GM21786 (cell line): Measurements from ENCODE around the gene CRTAP.
"Not testable (repeated sequence)": the region's sequence is repeated elsewhere in the genome, so short reads cannot be mapped to it uniquely, and the experiment has no call there.

Source experiments
- ATAC-seq: cut with Tn5 transposase; IDR thresholded peaks from one replicate; pipeline ENCODE4 v1.9.1; 2021; ENCODE audit not compliant: unreplicated experiment

The CRTAP gene

GRCh38 chr3:33099109-33099645, 14.6 kb upstream of the CRTAP start:
- no peak for ATAC-seq

GRCh38 chr3:33099701-33100100, 14.1 kb upstream of the CRTAP start:
- ATAC-seq: no peak

GRCh38 chr3:33100229-33100628, 13.6 kb upstream of the CRTAP start:
- ATAC-seq: no peak

GRCh38 chr3:33103034-33103433, 10.8 kb upstream of the CRTAP start:
- no peak for ATAC-seq

- ATAC-seq: no peak
Observed at GRCh38 chr3:33103480-33103879, 10.3 kb upstream of the CRTAP start.

GRCh38 chr3:33104803-33105202, 9.0 kb upstream of the CRTAP start:
- no peak for ATAC-seq

GRCh38 chr3:33105341-33105948, 8.4 kb upstream of the CRTAP start:
- ATAC-seq: no peak

- not testable (repeated sequence) for ATAC-seq
Observed at GRCh38 chr3:33106854-33107253, 7.0 kb upstream of the CRTAP start.

GRCh38 chr3:33111581-33111980, 2.2 kb upstream of the CRTAP start:
- ATAC-seq: peak; percentile 39

- ATAC-seq: no peak
Observed at GRCh38 chr3:33114622-33115023, 809 bp downstream of the CRTAP start.

GRCh38 chr3:33115024-33115768, 1.4 kb downstream of the CRTAP start:
- no peak for ATAC-seq

GRCh38 chr3:33117461-33117860, 3.6 kb downstream of the CRTAP start:
- ATAC-seq: no peak

- no peak for ATAC-seq
Observed at GRCh38 chr3:33119891-33120290, 6.1 kb downstream of the CRTAP start.

GRCh38 chr3:33122991-33123390, 9.2 kb downstream of the CRTAP start:
- ATAC-seq: no peak

- no peak for ATAC-seq
Observed at GRCh38 chr3:33124638-33125037, 10.8 kb downstream of the CRTAP start.

- ATAC-seq: no peak
Observed at GRCh38 chr3:33125840-33126239, 12.0 kb downstream of the CRTAP start.

- no peak for ATAC-seq
Observed at GRCh38 chr3:33128706-33129105, 14.9 kb downstream of the CRTAP start.

GRCh38 chr3:33130144-33130543, 16.3 kb downstream of the CRTAP start:
- no peak for ATAC-seq

- ATAC-seq: peak; percentile 71
Observed at GRCh38 chr3:33131331-33132018, 17.7 kb downstream of the CRTAP start.

GRCh38 chr3:33132019-33132360, 18.2 kb downstream of the CRTAP start:
- peak; percentile 7 for ATAC-seq

GRCh38 chr3:33134026-33134625, 20.3 kb downstream of the CRTAP start:
- ATAC-seq: no peak

GRCh38 chr3:33137691-33138090, 23.9 kb downstream of the CRTAP start:
- no peak for ATAC-seq
